Measurements from ENCODE around the gene SLC25A13. TPM values are rescaled to one million over a fixed set of nuclear protein-coding genes. Genes with fewer than 3 reads are reported as not detected.

SLC25A13 gene, protein sequence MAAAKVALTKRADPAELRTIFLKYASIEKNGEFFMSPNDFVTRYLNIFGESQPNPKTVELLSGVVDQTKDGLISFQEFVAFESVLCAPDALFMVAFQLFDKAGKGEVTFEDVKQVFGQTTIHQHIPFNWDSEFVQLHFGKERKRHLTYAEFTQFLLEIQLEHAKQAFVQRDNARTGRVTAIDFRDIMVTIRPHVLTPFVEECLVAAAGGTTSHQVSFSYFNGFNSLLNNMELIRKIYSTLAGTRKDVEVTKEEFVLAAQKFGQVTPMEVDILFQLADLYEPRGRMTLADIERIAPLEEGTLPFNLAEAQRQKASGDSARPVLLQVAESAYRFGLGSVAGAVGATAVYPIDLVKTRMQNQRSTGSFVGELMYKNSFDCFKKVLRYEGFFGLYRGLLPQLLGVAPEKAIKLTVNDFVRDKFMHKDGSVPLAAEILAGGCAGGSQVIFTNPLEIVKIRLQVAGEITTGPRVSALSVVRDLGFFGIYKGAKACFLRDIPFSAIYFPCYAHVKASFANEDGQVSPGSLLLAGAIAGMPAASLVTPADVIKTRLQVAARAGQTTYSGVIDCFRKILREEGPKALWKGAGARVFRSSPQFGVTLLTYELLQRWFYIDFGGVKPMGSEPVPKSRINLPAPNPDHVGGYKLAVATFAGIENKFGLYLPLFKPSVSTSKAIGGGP
- total RNA-seq (2022; extraction: Qiagen RNA extraction; ENCODE audit: low read depth), result 33.2 to 38.2 TPM (median 37.1 TPM) in 5 replicates

DNA sequence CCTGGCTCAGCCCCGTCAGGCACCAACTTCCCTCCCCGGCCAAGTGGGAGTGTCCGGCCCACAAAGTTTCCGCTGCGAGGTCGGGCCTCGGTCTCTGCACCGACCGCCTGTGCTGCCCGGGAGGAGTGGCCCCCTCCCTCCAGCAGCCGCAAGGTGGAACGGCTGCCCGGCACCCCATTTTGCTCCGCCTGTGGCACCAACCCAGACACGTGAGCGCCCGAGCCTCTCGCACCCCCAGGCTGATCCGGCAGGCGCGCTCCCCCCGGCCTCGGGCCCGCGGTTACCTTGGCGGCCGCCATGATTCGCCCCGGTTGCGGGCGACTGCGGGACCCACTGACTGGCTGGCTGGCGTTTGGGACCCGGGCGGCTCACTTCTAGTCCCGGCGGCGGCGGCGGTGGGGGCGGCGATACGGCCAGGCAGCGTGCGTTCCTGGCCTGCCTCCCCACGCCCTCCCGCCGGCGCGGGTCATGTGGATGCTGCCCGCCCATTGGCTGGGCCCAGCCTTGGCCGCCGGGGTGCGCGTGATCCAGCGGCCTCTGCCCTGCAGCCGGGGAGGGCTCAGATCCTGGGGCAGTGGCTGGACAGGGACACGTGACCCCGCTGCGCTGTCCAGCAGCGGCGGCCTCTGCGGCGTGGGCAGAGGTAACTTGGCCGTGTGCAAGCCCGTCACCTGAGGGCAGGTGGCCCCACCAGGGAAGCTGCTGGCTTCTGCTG is at the start of gene SLC25A13:
Gene SLC25A13 (minus strand): TSS at position 441 of the 715 bp plus-strand sequence. CDS start 142 bp downstream, at position 299.

